K562 (cell line): ENCODE data around the gene RTL10. TPM values are rescaled to one million over a fixed set of nuclear protein-coding genes. Genes with fewer than 3 reads are reported as not detected.

Source experiments
- HDAC8 ChIP-seq: fragments of 450-650 bp; IDR thresholded peaks from 2 replicates; pipeline ENCODE4 v1.6.1; 2016; ENCODE audit warnings: mild to moderate bottlenecking, missing genetic modification characterization, moderate library complexity, missing compliant biosample characterization
- NFE2L1 ChIP-seq: fragments of 450-650 bp; IDR thresholded peaks from 2 replicates; pipeline ENCODE4 v1.6.1; 2016; ENCODE audit warnings: missing genetic modification characterization, low read depth, mild to moderate bottlenecking, missing compliant biosample characterization, moderate library complexity, borderline replicate concordance
- SREBF2 ChIP-seq: sonication (generic); formaldehyde crosslinking; IDR thresholded peaks from 2 replicates; pipeline ENCODE4 v1.4.0; 2020; ENCODE audit warnings: mild to moderate bottlenecking, missing genetic modification reagents
- TAF7 ChIP-seq: fragments of 450-650 bp; IDR thresholded peaks from 2 replicates; pipeline ENCODE4 v1.6.1; 2016; ENCODE audit warnings: missing genetic modification characterization, missing compliant biosample characterization
- ZBTB1 ChIP-seq: sonication (generic); formaldehyde crosslinking; IDR thresholded peaks from 2 replicates; pipeline ENCODE4 v1.8.1; 2023; ENCODE audit warnings: missing genetic modification reagents, low read depth, mild to moderate bottlenecking, borderline replicate concordance
- ZFX ChIP-seq: sonication (generic); formaldehyde crosslinking; IDR thresholded peaks from 2 replicates; pipeline ENCODE4 v1.8.0; 2022; ENCODE audit warnings: mild to moderate bottlenecking, missing genetic modification reagents, moderate library complexity
- ZNF551 ChIP-seq: fragments of 250-450 bp; sonication (Bioruptor Pico); IDR thresholded peaks from 2 replicates; pipeline ENCODE4 v1.5.0; 2021; ENCODE audit warnings: mild to moderate bottlenecking, moderate library complexity
- polyA plus RNA-seq, 8 experiments: library from polyadenylated mRNA; depleted of rRNA in 4 of 8; stranded (reverse) in 5 of 8; unstranded in 3 of 8; fragments of >200 nt; fragmentation: Nextera tagmentation in 2 of 8; fragmentation: Illumina TruSeq in 1 of 8; extraction: Ambion mirVana in 2 of 8; extraction: Trizol in 1 of 8; gene quantifications; 2 replicates each; pipeline versions ENCODE4 v1.2.1 to v1.2.3, GENCODE V29; 2011 to 2014; ENCODE audit warnings: inconsistent platforms in 1 of 8, missing spikeins in 1 of 8
- total RNA-seq, 7 experiments: library from RNA; depleted of rRNA in 6 of 7; stranded (reverse); fragments of >200 nt in 6 of 7; fragmentation: Illumina TruSeq in 2 of 7; extraction: Trizol in 2 of 7; gene quantifications; 2 replicates each; pipeline versions ENCODE4 v1.2.1 to v1.2.3, GENCODE V29; 2011 to 2021; ENCODE audit warnings: low replicate concordance in 1 of 7
- TF ChIP-seq, protein P1 (sequence below): fragments of 250-450 bp; sonication (Bioruptor Pico); IDR thresholded peaks from 2 replicates; pipeline ENCODE4 v1.8.0; 2022; ENCODE audit warnings: moderate library complexity, mild to moderate bottlenecking, inconsistent platforms
- TF ChIP-seq, protein P2 (sequence below), 2 experiments: fragments of 150-350 bp in 1 of 2; IDR thresholded peaks; 2 replicates each; pipeline ENCODE4 v1.6.1; 2012 to 2016; ENCODE audit warnings: low read depth in 2 of 2, low read length in 2 of 2, mild to moderate bottlenecking in 1 of 2, moderate library complexity in 1 of 2
- TF ChIP-seq, protein P3 (sequence below): fragments of 250-450 bp; sonication (Bioruptor Pico); IDR thresholded peaks from 2 replicates; pipeline ENCODE4 v1.4.0; 2020; ENCODE audit warnings: borderline replicate concordance
- TF ChIP-seq, protein P4 (sequence below): fragments of 450-650 bp; conservative IDR thresholded peaks from 2 replicates; pipeline ENCODE4 v1.6.1; 2016; ENCODE audit warnings: missing genetic modification characterization, low read depth, mild to moderate bottlenecking, missing compliant biosample characterization, moderate library complexity
- TF ChIP-seq, protein P5 (sequence below): IDR thresholded peaks from 3 replicates; pipeline ENCODE4 v1.6.1; 2011; ENCODE audit warnings: borderline replicate concordance, mild to moderate bottlenecking, moderate library complexity; ENCODE audit not compliant: insufficient read length; ENCODE audit errors: extremely low read depth

The RTL10 gene
- total and polyA plus RNA-seq, 9 of the 15 experiments (the other 6 are each of a cell fraction or from before 2014, with no cell fraction given): 19.8 to 75.5 (median 32.5) TPM

DNA sequence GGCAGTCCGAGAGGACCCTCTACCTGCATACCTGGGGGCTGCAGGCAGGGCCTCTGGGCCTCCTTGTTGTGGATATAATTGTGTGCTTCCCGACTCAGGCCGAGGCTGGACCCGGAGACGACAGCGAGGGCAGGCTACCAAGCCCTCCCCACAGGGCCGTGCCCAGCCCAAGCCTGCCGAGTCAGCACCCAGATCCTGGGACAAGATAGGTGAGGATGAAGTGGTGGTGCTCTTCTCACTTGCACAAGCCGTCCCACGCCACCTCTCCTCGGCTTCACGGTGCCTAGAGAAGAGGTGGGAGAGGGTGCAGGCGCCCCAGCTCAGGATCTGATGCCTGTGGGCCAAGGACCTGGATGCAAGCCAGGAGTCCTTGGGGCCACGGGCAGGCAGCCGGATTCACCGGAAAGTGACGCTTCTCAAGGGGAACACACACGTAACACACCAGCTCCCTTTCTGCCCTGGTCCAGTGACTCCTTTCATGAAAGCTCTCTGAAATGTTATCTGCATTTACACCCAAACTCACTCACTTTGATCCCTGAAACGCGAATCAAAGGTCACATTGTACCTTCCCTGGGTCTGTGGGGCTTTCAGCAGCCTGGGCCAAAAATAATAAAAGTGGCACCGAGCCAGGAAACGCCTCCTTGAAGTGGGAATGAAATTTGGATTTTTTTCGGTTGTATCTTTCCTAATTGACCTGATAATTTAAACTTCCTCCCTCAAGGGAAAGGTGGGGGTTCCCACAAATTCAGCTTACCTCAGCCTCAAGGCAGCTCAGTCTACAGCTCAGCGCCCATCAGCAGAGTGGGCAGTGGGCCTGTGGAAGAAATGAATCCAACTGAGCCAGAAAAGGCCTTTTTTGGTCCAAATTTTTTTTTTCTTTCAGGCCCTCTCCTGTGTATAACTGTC is 1.1 kb upstream of the RTL10 start (continued):
- no peak for TF ChIP-seq ZFX (CRISPR knock-in tag)
- TF ChIP-seq, protein P1, sequence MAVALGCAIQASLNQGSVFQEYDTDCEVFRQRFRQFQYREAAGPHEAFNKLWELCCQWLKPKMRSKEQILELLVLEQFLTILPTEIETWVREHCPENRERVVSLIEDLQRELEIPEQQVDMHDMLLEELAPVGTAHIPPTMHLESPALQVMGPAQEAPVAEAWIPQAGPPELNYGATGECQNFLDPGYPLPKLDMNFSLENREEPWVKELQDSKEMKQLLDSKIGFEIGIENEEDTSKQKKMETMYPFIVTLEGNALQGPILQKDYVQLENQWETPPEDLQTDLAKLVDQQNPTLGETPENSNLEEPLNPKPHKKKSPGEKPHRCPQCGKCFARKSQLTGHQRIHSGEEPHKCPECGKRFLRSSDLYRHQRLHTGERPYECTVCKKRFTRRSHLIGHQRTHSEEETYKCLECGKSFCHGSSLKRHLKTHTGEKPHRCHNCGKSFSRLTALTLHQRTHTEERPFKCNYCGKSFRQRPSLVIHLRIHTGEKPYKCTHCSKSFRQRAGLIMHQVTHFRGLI (CRISPR knock-in tag): 0 out of 2 replicates have a peak, but pooled peaks have one; percentile 60
- no peak for TF ChIP-seq ZBTB1 (CRISPR knock-in tag)
- no peak for TF ChIP-seq ZNF551 (CRISPR knock-in tag)
- TF ChIP-seq TAF7 (tag): no peak; the same call in none of the 2 replicates
- TF ChIP-seq, protein P2, sequence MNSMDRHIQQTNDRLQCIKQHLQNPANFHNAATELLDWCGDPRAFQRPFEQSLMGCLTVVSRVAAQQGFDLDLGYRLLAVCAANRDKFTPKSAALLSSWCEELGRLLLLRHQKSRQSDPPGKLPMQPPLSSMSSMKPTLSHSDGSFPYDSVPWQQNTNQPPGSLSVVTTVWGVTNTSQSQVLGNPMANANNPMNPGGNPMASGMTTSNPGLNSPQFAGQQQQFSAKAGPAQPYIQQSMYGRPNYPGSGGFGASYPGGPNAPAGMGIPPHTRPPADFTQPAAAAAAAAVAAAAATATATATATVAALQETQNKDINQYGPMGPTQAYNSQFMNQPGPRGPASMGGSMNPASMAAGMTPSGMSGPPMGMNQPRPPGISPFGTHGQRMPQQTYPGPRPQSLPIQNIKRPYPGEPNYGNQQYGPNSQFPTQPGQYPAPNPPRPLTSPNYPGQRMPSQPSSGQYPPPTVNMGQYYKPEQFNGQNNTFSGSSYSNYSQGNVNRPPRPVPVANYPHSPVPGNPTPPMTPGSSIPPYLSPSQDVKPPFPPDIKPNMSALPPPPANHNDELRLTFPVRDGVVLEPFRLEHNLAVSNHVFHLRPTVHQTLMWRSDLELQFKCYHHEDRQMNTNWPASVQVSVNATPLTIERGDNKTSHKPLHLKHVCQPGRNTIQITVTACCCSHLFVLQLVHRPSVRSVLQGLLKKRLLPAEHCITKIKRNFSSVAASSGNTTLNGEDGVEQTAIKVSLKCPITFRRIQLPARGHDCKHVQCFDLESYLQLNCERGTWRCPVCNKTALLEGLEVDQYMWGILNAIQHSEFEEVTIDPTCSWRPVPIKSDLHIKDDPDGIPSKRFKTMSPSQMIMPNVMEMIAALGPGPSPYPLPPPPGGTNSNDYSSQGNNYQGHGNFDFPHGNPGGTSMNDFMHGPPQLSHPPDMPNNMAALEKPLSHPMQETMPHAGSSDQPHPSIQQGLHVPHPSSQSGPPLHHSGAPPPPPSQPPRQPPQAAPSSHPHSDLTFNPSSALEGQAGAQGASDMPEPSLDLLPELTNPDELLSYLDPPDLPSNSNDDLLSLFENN (IDR thresholded peaks at IDR 0.05; ENCODE audit: low read depth in 2 of 2, low read length in 2 of 2): no peak; a peak in 2 of 4 replicates
- TF ChIP-seq SREBF2: no peak
- TF ChIP-seq, protein P3, sequence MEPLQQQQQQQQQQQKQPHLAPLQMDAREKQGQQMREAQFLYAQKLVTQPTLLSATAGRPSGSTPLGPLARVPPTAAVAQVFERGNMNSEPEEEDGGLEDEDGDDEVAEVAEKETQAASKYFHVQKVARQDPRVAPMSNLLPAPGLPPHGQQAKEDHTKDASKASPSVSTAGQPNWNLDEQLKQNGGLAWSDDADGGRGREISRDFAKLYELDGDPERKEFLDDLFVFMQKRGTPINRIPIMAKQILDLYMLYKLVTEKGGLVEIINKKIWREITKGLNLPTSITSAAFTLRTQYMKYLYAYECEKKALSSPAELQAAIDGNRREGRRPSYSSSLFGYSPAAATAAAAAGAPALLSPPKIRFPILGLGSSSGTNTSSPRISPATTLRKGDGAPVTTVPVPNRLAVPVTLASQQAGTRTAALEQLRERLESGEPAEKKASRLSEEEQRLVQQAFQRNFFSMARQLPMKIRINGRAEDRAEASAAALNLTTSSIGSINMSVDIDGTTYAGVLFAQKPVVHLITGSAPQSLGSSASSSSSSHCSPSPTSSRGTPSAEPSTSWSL: peak; percentile 91; the same call in 1 of the 2 replicates
- TF ChIP-seq, protein P4, sequence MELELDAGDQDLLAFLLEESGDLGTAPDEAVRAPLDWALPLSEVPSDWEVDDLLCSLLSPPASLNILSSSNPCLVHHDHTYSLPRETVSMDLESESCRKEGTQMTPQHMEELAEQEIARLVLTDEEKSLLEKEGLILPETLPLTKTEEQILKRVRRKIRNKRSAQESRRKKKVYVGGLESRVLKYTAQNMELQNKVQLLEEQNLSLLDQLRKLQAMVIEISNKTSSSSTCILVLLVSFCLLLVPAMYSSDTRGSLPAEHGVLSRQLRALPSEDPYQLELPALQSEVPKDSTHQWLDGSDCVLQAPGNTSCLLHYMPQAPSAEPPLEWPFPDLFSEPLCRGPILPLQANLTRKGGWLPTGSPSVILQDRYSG (tag): no peak
- TF ChIP-seq NFE2L1: no peak
- no peak for TF ChIP-seq HDAC8 (tag)
- TF ChIP-seq, protein P5, sequence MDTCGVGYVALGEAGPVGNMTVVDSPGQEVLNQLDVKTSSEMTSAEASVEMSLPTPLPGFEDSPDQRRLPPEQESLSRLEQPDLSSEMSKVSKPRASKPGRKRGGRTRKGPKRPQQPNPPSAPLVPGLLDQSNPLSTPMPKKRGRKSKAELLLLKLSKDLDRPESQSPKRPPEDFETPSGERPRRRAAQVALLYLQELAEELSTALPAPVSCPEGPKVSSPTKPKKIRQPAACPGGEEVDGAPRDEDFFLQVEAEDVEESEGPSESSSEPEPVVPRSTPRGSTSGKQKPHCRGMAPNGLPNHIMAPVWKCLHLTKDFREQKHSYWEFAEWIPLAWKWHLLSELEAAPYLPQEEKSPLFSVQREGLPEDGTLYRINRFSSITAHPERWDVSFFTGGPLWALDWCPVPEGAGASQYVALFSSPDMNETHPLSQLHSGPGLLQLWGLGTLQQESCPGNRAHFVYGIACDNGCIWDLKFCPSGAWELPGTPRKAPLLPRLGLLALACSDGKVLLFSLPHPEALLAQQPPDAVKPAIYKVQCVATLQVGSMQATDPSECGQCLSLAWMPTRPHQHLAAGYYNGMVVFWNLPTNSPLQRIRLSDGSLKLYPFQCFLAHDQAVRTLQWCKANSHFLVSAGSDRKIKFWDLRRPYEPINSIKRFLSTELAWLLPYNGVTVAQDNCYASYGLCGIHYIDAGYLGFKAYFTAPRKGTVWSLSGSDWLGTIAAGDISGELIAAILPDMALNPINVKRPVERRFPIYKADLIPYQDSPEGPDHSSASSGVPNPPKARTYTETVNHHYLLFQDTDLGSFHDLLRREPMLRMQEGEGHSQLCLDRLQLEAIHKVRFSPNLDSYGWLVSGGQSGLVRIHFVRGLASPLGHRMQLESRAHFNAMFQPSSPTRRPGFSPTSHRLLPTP: no peak
